ENCODE measurements around the gene ELL3. TPM values are rescaled to one million over a fixed set of nuclear protein-coding genes. Genes with fewer than 3 reads are reported as not detected.

The ELL3 gene
- total RNA-seq, 4 donors from 2014 or later: 2.6 to 4.4 (median 3.1) TPM

- TF ChIP-seq CTCF (IDR thresholded peaks at IDR 0.05; ENCODE audit: low read depth): no peak
Measured at GRCh38 chr15:43800286-43801141, 23.7 kb upstream of the ELL3 start, which contains the start of gene HYPK. Gene HYPK (plus strand): TSS chr15:43800599. CDS start chr15:43800623, 24 bp downstream.

GRCh38 chr15:43799945-43800285 lies 23.1 kb upstream of the ELL3 start, which contains the start of gene SERINC4:
Gene SERINC4 (minus strand): TSS chr15:43800220. CDS start chr15:43799986, 234 bp downstream.
- no peak for TF ChIP-seq CTCF (IDR thresholded peaks at IDR 0.05; ENCODE audit: low read depth)

- no peak for TF ChIP-seq CTCF (IDR thresholded peaks at IDR 0.05; ENCODE audit: low read depth)
Measured at GRCh38 chr15:43799209-43799944, 22.6 kb upstream of the ELL3 start.

GRCh38 chr15:43796566-43796965 lies 19.8 kb upstream of the ELL3 start:
- no peak for TF ChIP-seq CTCF (IDR thresholded peaks at IDR 0.05; ENCODE audit: low read depth)

GRCh38 chr15:43795997-43796396 lies 19.2 kb upstream of the ELL3 start:
- no peak for TF ChIP-seq CTCF (IDR thresholded peaks at IDR 0.05; ENCODE audit: low read depth)

GRCh38 chr15:43795197-43795596 lies 18.4 kb upstream of the ELL3 start:
- TF ChIP-seq CTCF (IDR thresholded peaks at IDR 0.05; ENCODE audit: low read depth): no peak

Data from subcutaneous adipose tissue (tissue), 4 donors.